Caco-2 (cell line): ENCODE measurements around the gene NMNAT2. TPM values are rescaled to one million over a fixed set of nuclear protein-coding genes. Genes with fewer than 3 reads are reported as not detected.

ENCODE experiments used
- BruUV-seq: library from RNA; stranded (reverse); fragments of 400-500 nt; replicated peaks from 2 replicates; lab custom pipeline; 2021; lab: Mats Ljungman, UMichigan
- CTCF ChIA-PET: fragments of 300-600 bp; sonication (Branson Sonifier 250); formaldehyde crosslinking; loops from one replicate; lab custom pipeline; 2022; ENCODE audit warnings: antibody characterized with exemption; lab: Charles Lee
- POLR2A ChIA-PET: fragments of 300-600 bp; sonication (Branson Sonifier 250); formaldehyde crosslinking; loops from one replicate; lab custom pipeline; 2022; ENCODE audit warnings: antibody characterized with exemption; lab: Charles Lee
- DNase-seq, 2 experiments: peaks; one replicate each; pipeline versions ENCODE4 v3.0.0 to v3.0.0-alpha.2; 2020 to 2022
- H3K27me3 ChIP-seq: replicated peaks from 2 replicates; pipeline ENCODE4 v1.6.0; 2011; ENCODE audit warnings: low read length; ENCODE audit not compliant: control insufficient read depth, insufficient read depth
- H3K36me3 ChIP-seq: 2 replicates; pipeline ENCODE4 v1.5.1; 2011; ENCODE audit warnings: low read length; ENCODE audit not compliant: control insufficient read depth, insufficient read depth
- H3K4me1 ChIP-seq: fragments of 250-450 bp; sonication (Bioruptor Pico); 2 replicates; pipeline ENCODE4 v1.5.1; 2020; ENCODE audit warnings: mild to moderate bottlenecking
- H3K4me3 ChIP-seq: 2 replicates; pipeline ENCODE4 v1.5.1; 2011; ENCODE audit warnings: low read depth, mild to moderate bottlenecking, control low read depth, low read length
- H3K9me3 ChIP-seq: fragments of 250-450 bp; sonication (Bioruptor Pico); 2 replicates; pipeline ENCODE4 v1.5.1; 2020; ENCODE audit warnings: mild to moderate bottlenecking, moderate library complexity
- H3K27ac Mint-ChIP-seq: one replicate; pipeline ENCODE4 v1.8.0; 2022; ENCODE audit warnings: mixed read lengths; ENCODE audit not compliant: unreplicated experiment
- H3K27me3 Mint-ChIP-seq: one replicate; pipeline ENCODE4 v1.8.0; 2022; ENCODE audit warnings: mixed read lengths; ENCODE audit not compliant: insufficient read depth, unreplicated experiment
- H3K36me3 Mint-ChIP-seq: one replicate; pipeline ENCODE4 v1.8.0; 2022; ENCODE audit warnings: mild to moderate bottlenecking, mixed read lengths; ENCODE audit not compliant: insufficient read depth, unreplicated experiment
- H3K4me1 Mint-ChIP-seq: one replicate; pipeline ENCODE4 v1.8.0; 2022; ENCODE audit warnings: low read depth, mixed read lengths; ENCODE audit not compliant: unreplicated experiment
- H3K4me3 Mint-ChIP-seq: one replicate; pipeline ENCODE4 v1.8.0; 2022; ENCODE audit warnings: mild to moderate bottlenecking, moderate library complexity, mixed read lengths; ENCODE audit not compliant: unreplicated experiment
- H3K9me3 Mint-ChIP-seq: one replicate; pipeline ENCODE4 v1.8.0; 2022; ENCODE audit warnings: mixed read lengths; ENCODE audit not compliant: unreplicated experiment
- CTCF ChIP-seq, 2 experiments: fragments of 200-600 bp in 1 of 2; IDR thresholded peaks; 1 replicate in 1 of 2; 2 replicates in 1 of 2; pipeline versions ENCODE4 v1.5.1 to v1.8.0; 2011 to 2022; ENCODE audit warnings: antibody characterized with exemption in 1 of 2, control low read depth in 1 of 2, inconsistent platforms in 1 of 2, low read depth in 1 of 2, low read length in 1 of 2, mild to moderate bottlenecking in 1 of 2, moderate library complexity in 1 of 2; ENCODE audit not compliant: insufficient read depth in 1 of 2, severe bottlenecking in 1 of 2, unreplicated experiment in 1 of 2
- intact Hi-C: fragments of 100-400 bp; cut with micrococcal nuclease; formaldehyde crosslinking; loops from one replicate; pipeline ENCODE4 v1.10.0; 2022; ENCODE audit not compliant: unreplicated experiment
- total RNA-seq: library from RNA; stranded (reverse); gene quantifications from 2 replicates; pipeline ENCODE4 v1.2.3, GENCODE V29; 2022

NMNAT2 gene
- total RNA-seq, 1 experiment from 2014 or later = 16.4 TPM

GRCh38 chr1:183318433-183318832, 99.7 kb downstream of the NMNAT2 start:
- DNase-seq = peak; percentile 57 to 67
- no peaks in the 10 kb centered on the region for H3K9me3 Mint-ChIP-seq
- no peak overlapping the region for H3K27ac Mint-ChIP-seq
- no peaks in the 10 kb centered on the region for H3K36me3 ChIP-seq
- peak; percentile 51 to 66 for TF ChIP-seq CTCF (IDR thresholded peaks at IDR 0.05; ENCODE audit: insufficient read depth in 1 of 2, low read depth in 1 of 2, low read length in 1 of 2, severe bottlenecking in 1 of 2, unreplicated experiment in 1 of 2)
- H3K4me1 Mint-ChIP-seq = peaks cover under 1% of the 10 kb centered on the region
- H3K4me3 ChIP-seq = no peak overlapping the region
- no peaks in the 10 kb centered on the region for H3K9me3 ChIP-seq
- H3K4me1 ChIP-seq = 0 out of 2 replicates have a peak, but pooled peaks cover 7% of the 10 kb centered on the region
- no peak overlapping the region for H3K4me3 Mint-ChIP-seq
- no TSS peak for BruUV-seq
- ChIA-PET POLR2A (no interaction called here), CTCF (interaction anchor here (1.0 to 1.5 kb wide), 3 partner anchors 31 to 41 kb away, joined by 3 to 11 read pairs (median 3); no protein-coding TSS in a partner anchor)
- H3K27me3 ChIP-seq = no peaks in the 10 kb centered on the region
- no peaks in the 10 kb centered on the region for H3K27me3 Mint-ChIP-seq
- no peaks in the 10 kb centered on the region for H3K36me3 Mint-ChIP-seq
- intact Hi-C loops = loop anchor here (1.0 kb wide), 2 partner anchors 37 to 356 kb away; no protein-coding TSS in a partner anchor

- Histone ChIP-seq H3K27me3 (no peaks in the 10 kb centered on the region), H3K9me3 (no peaks in the 10 kb centered on the region), H3K4me1 (0 out of 2 replicates have a peak, but pooled peaks cover 7% of the 10 kb centered on the region), H3K36me3 (no peaks in the 10 kb centered on the region), H3K4me3 (no peak overlapping the region)
- intact Hi-C loops = no loop called here
- TF ChIP-seq CTCF (IDR thresholded peaks at IDR 0.05; ENCODE audit: insufficient read depth in 1 of 2, low read depth in 1 of 2, low read length in 1 of 2, severe bottlenecking in 1 of 2, unreplicated experiment in 1 of 2) = no peak
- CTCF ChIA-PET = no interaction called here
- H3K27me3 Mint-ChIP-seq = no peaks in the 10 kb centered on the region
- POLR2A ChIA-PET = no interaction called here
- DNase-seq = no peak
- BruUV-seq = no TSS peak
- H3K4me3 Mint-ChIP-seq = no peak overlapping the region
- H3K4me1 Mint-ChIP-seq = no peaks in the 10 kb centered on the region
- H3K9me3 Mint-ChIP-seq = no peaks in the 10 kb centered on the region
- H3K36me3 Mint-ChIP-seq = no peaks in the 10 kb centered on the region
- no peak overlapping the region for H3K27ac Mint-ChIP-seq
These were observed 102.0 kb downstream of the NMNAT2 start for GRCh38 chr1:183315991-183316758.

- CTCF ChIA-PET = no interaction called here
- no TSS peak for BruUV-seq
- TF ChIP-seq CTCF (IDR thresholded peaks at IDR 0.05; ENCODE audit: insufficient read depth in 1 of 2, low read depth in 1 of 2, low read length in 1 of 2, severe bottlenecking in 1 of 2, unreplicated experiment in 1 of 2) = no peak
- Histone ChIP-seq H3K4me1 (0 out of 2 replicates have a peak, but pooled peaks cover under 1% of the 10 kb centered on the region), H3K4me3 (no peak overlapping the region), H3K27me3 (no peaks in the 10 kb centered on the region), H3K36me3 (no peaks in the 10 kb centered on the region), H3K9me3 (no peaks in the 10 kb centered on the region)
- H3K4me1 Mint-ChIP-seq = no peaks in the 10 kb centered on the region
- H3K27me3 Mint-ChIP-seq = no peaks in the 10 kb centered on the region
- no peak overlapping the region for H3K27ac Mint-ChIP-seq
- intact Hi-C loops = no loop called here
- POLR2A ChIA-PET = no interaction called here
- H3K36me3 Mint-ChIP-seq = peaks cover 6% of the 10 kb centered on the region
- no peak for DNase-seq
- no peak overlapping the region for H3K4me3 Mint-ChIP-seq
- H3K9me3 Mint-ChIP-seq = no peaks in the 10 kb centered on the region
These were observed 105.1 kb downstream of the NMNAT2 start for GRCh38 chr1:183313063-183313462.
